Mesothelial cell of epicardium (in vitro differentiated cells): ENCODE results near the gene DBX1. TPM values are rescaled to one million over a fixed set of nuclear protein-coding genes. Genes with fewer than 3 reads are reported as not detected.
"Not testable (repeated sequence)": the region's sequence is repeated elsewhere in the genome, so short reads cannot be mapped to it uniquely, and the experiment has no call there.

Experiments
- DNase-seq, 2 experiments: peaks; one replicate each; pipeline ENCODE4 v3.0.0; 2021; ENCODE audit warnings: low spot score in 2 of 2; ENCODE audit not compliant: unreplicated experiment in 2 of 2
- H3K27ac Mint-ChIP-seq: 2 replicates; pipeline ENCODE4 v1.8.0; 2021; ENCODE audit warnings: mixed read lengths
- H3K27me3 Mint-ChIP-seq: 2 replicates; pipeline ENCODE4 v1.8.0; 2021; ENCODE audit warnings: low read depth, mixed read lengths
- H3K36me3 Mint-ChIP-seq: 2 replicates; pipeline ENCODE4 v1.8.0; 2021; ENCODE audit warnings: mixed read lengths
- H3K4me1 Mint-ChIP-seq: 2 replicates; pipeline ENCODE4 v1.8.0; 2021; ENCODE audit warnings: mixed read lengths
- H3K4me3 Mint-ChIP-seq: 2 replicates; pipeline ENCODE4 v1.8.0; 2021; ENCODE audit warnings: mild to moderate bottlenecking, moderate library complexity, mixed read lengths
- H3K9me3 Mint-ChIP-seq: 2 replicates; pipeline ENCODE4 v1.8.0; 2021; ENCODE audit warnings: mixed read lengths
- CTCF ChIP-seq: fragments of 200-600 bp; sonication (generic); IDR thresholded peaks from one replicate; pipeline ENCODE4 v1.5.0; 2021; ENCODE audit warnings: antibody characterized with exemption; ENCODE audit not compliant: unreplicated experiment
- total RNA-seq: library from RNA; stranded (reverse); gene quantifications from 3 replicates; pipeline ENCODE4 v1.2.1, GENCODE V29; 2021

Gene DBX1
- total RNA-seq, 1 donor from 2014 or later, result not detected

DNA sequence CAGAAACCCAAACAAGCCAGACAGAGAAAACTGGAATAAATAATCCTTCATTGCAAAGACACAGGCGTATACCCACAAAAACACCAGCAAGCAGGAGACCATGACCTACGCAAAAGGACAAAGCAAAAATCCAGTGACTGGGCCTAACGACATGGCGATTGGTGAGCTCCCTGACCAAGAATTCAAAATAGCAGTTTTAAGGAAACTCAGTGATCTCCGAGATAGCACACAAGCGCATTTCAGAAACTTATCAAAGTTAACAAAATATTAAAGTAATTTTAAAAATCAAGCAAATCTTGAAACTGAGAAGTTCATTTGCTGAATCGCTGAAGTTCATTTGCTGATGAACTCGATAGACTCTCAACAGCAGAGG lies 27.6 kb downstream of the DBX1 start:
- H3K27me3 Mint-ChIP-seq, result peaks cover 3% of the 10 kb centered on the region
- H3K4me3 Mint-ChIP-seq, result peak overlapping the region; percentile 70
- no peak for DNase-seq
- no peak for TF ChIP-seq CTCF
- peaks cover 3% of the 10 kb centered on the region for H3K4me1 Mint-ChIP-seq
- no peaks in the 10 kb centered on the region for H3K9me3 Mint-ChIP-seq
- no peak overlapping the region for H3K27ac Mint-ChIP-seq
- no peaks in the 10 kb centered on the region for H3K36me3 Mint-ChIP-seq

- Mint-ChIP-seq H3K36me3 (no peaks in the 10 kb centered on the region), H3K4me3 (peak overlapping the region; percentile 70)
These were observed 28.2 kb downstream of the DBX1 start for GRCh38 chr11:20131788-20132666.

DNA sequence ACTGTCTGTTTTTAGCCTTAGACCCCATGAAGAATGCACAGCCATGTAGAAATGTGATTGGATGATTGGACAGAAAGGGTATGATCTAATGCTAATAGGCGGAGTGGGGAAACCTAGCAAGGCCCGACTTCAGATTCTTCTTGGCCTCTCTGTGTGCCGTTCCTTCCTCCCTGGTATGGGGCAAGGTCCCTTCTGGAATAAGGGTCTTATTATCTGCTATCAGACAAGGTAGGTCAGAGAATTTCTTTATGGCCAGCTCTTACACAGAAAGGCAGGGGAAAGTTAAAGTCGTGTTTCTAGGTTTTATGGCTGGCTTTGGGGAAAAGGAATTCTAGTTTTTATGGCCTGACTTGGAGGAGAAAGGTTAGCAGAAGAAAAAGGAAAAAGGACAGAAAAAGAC lies 30.6 kb downstream of the DBX1 start:
- H3K9me3 Mint-ChIP-seq, result no peaks in the 10 kb centered on the region
- no peaks in the 10 kb centered on the region for H3K36me3 Mint-ChIP-seq
- H3K4me1 Mint-ChIP-seq, result peaks cover 3% of the 10 kb centered on the region
- H3K4me3 Mint-ChIP-seq, result no peak overlapping the region
- no peak overlapping the region for H3K27ac Mint-ChIP-seq
- DNase-seq, result no peak
- peaks cover 3% of the 10 kb centered on the region for H3K27me3 Mint-ChIP-seq
- TF ChIP-seq CTCF, result no peak

More at GRCh38 chr11:20131788-20132666, 28.2 kb downstream of the DBX1 start:
- peaks cover 3% of the 10 kb centered on the region for H3K27me3 Mint-ChIP-seq
- peak; percentile 75 for TF ChIP-seq CTCF
- peaks cover 3% of the 10 kb centered on the region for H3K4me1 Mint-ChIP-seq
- H3K9me3 Mint-ChIP-seq, result no peaks in the 10 kb centered on the region
- peak overlapping the region; percentile 44 for H3K27ac Mint-ChIP-seq
- DNase-seq, result peak in 1 of 2 experiments; percentile 73

DNA sequence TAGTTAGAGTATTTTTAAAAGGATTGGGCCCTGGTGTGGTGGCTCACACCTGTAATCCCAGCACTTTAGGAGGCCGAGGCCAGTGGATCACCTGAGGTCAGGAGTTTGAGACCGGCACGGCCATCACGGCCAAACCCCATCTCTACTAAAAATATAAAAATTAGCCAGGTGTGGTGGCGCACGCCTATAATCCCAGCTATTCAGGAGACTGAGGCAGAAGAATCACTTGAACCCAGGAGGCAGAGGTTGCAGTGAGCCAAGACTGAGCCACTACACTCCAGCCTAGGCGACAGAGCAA lies 31.8 kb downstream of the DBX1 start:
- H3K27me3 Mint-ChIP-seq, H3K4me3 Mint-ChIP-seq, H3K27ac Mint-ChIP-seq, H3K36me3 Mint-ChIP-seq, H3K4me1 Mint-ChIP-seq, DNase-seq, H3K9me3 Mint-ChIP-seq: not testable (repeated sequence)

- peak; percentile 56 to 88 for DNase-seq
- no peaks in the 10 kb centered on the region for H3K36me3 Mint-ChIP-seq
- H3K27ac Mint-ChIP-seq, result no peak overlapping the region
- no peak overlapping the region for H3K4me3 Mint-ChIP-seq
- peak; percentile 83 for TF ChIP-seq CTCF
- peaks cover 3% of the 10 kb centered on the region for H3K4me1 Mint-ChIP-seq
- no peaks in the 10 kb centered on the region for H3K9me3 Mint-ChIP-seq
- peaks cover 3% of the 10 kb centered on the region for H3K27me3 Mint-ChIP-seq
These were observed 32.4 kb downstream of the DBX1 start for GRCh38 chr11:20127671-20128527.

DNA sequence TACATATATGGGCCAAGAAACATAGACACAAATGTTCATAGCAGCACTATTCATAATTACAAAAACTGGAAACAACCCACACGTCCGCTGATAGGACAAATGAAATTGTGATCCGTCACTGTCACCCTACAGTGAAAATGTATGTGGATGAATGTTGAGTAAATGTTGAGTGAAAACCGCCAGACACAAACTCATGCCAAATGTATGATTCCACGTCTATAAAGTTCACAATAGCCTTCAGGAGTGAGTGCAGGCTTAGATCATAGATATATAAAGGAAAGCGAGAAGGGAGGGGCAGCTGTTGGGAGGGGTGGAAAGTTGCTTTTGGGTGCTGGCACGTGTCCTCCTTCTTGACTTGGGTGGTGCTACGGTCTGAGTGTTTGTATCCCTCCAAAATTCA lies 33.6 kb downstream of the DBX1 start:
- TF ChIP-seq CTCF, result no peak
- no peaks in the 10 kb centered on the region for H3K27me3 Mint-ChIP-seq
- no peak for DNase-seq
- H3K36me3 Mint-ChIP-seq, result no peaks in the 10 kb centered on the region
- H3K27ac Mint-ChIP-seq, result no peak overlapping the region
- H3K4me3 Mint-ChIP-seq, result no peak overlapping the region
- no peaks in the 10 kb centered on the region for H3K9me3 Mint-ChIP-seq
- H3K4me1 Mint-ChIP-seq, result no peaks in the 10 kb centered on the region
